Neural progenitor cell (in vitro differentiated cells): ENCODE data around the gene CDK5.

Experiments used
- EZH2phosphoT487 ChIP-seq: fragments of 200-600 bp; sonication (generic); IDR thresholded peaks from 2 replicates; pipeline ENCODE4 v1.6.1; 2017; ENCODE audit warnings: antibody characterized with exemption
- TF ChIP-seq, protein P1 (sequence below): fragments of 200-600 bp; sonication (generic); IDR thresholded peaks from 2 replicates; pipeline ENCODE4 v1.5.1; 2017; ENCODE audit warnings: antibody characterized with exemption, mild to moderate bottlenecking

DNA sequence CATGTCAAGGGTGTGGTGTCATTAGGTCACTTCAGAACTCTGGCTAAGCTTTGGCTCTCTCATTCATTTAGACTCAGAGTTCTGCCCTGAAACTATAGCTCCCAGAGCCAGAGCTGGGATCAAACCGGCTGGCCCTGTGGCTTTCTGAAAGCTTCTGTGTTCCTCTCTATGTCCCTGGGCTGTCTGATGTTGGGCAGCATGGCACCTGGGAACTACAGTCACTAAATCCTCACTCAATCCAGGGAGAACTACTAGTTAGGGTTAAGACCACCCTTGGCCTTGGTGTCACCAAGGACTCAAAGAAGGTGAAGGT, 46.6 kb downstream of the CDK5 start:
- TF ChIP-seq, protein P1, sequence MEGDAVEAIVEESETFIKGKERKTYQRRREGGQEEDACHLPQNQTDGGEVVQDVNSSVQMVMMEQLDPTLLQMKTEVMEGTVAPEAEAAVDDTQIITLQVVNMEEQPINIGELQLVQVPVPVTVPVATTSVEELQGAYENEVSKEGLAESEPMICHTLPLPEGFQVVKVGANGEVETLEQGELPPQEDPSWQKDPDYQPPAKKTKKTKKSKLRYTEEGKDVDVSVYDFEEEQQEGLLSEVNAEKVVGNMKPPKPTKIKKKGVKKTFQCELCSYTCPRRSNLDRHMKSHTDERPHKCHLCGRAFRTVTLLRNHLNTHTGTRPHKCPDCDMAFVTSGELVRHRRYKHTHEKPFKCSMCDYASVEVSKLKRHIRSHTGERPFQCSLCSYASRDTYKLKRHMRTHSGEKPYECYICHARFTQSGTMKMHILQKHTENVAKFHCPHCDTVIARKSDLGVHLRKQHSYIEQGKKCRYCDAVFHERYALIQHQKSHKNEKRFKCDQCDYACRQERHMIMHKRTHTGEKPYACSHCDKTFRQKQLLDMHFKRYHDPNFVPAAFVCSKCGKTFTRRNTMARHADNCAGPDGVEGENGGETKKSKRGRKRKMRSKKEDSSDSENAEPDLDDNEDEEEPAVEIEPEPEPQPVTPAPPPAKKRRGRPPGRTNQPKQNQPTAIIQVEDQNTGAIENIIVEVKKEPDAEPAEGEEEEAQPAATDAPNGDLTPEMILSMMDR, result no peak
- no peak for TF ChIP-seq EZH2phosphoT487
